HG03432 (cell line): Measurements from ENCODE around the gene METRNL.
"Not testable (repeated sequence)": the region's sequence is repeated elsewhere in the genome, so short reads cannot be mapped to it uniquely, and the experiment has no call there.

ENCODE experiments used
- ATAC-seq: cut with Tn5 transposase; IDR thresholded peaks from one replicate; pipeline ENCODE4 v1.9.1; 2021; ENCODE audit warnings: mild to moderate bottlenecking, moderate library complexity; ENCODE audit not compliant: unreplicated experiment

Gene METRNL

GRCh38 chr17:83051396-83052240, 27.8 kb upstream of the METRNL start:
- peak; percentile 89 for ATAC-seq

GRCh38 chr17:83052241-83052564, 27.2 kb upstream of the METRNL start:
- ATAC-seq, result no peak

- ATAC-seq, result no peak
Observed at GRCh38 chr17:83053021-83053681, 26.3 kb upstream of the METRNL start.

- ATAC-seq, result no peak
Observed at GRCh38 chr17:83053739-83054451, 25.5 kb upstream of the METRNL start.

- ATAC-seq, result no peak
Observed at GRCh38 chr17:83054518-83055125, 24.8 kb upstream of the METRNL start.

GRCh38 chr17:83055176-83055575, 24.2 kb upstream of the METRNL start:
- not testable (repeated sequence) for ATAC-seq

GRCh38 chr17:83055911-83056582, 23.4 kb upstream of the METRNL start:
- ATAC-seq, result no peak

GRCh38 chr17:83056583-83057396, 22.6 kb upstream of the METRNL start:
- no peak for ATAC-seq

GRCh38 chr17:83057397-83057761, 22.0 kb upstream of the METRNL start:
- no peak for ATAC-seq

- no peak for ATAC-seq
Observed at GRCh38 chr17:83057793-83058265, 21.6 kb upstream of the METRNL start.

GRCh38 chr17:83058266-83058798, 21.1 kb upstream of the METRNL start:
- no peak for ATAC-seq

GRCh38 chr17:83061586-83061985, 17.8 kb upstream of the METRNL start:
- ATAC-seq, result no peak

- no peak for ATAC-seq
Observed at GRCh38 chr17:83062011-83062817, 17.2 kb upstream of the METRNL start.

- ATAC-seq, result no peak
Observed at GRCh38 chr17:83062818-83063671, 16.4 kb upstream of the METRNL start.

- ATAC-seq, result no peak
Observed at GRCh38 chr17:83064021-83064731, 15.2 kb upstream of the METRNL start.

- ATAC-seq, result no peak
Observed at GRCh38 chr17:83064732-83065659, 14.4 kb upstream of the METRNL start.
